PFSK-1 (cell line): ENCODE results near the gene LDHAL6A.

Source experiments
- FOXP2 ChIP-seq: optimal IDR thresholded peaks from 2 replicates; pipeline ENCODE3; 2011; ENCODE audit warnings: borderline replicate concordance, control low read depth, inconsistent platforms; ENCODE audit not compliant: insufficient read depth; ENCODE audit errors: extremely low read length, extremely low read depth
- POLR2AphosphoS5 ChIP-seq: IDR thresholded peaks from 2 replicates; pipeline ENCODE4 v1.6.1; 2012; ENCODE audit warnings: low read depth, mild to moderate bottlenecking, control low read depth, low read length, moderate library complexity
- SIN3A ChIP-seq: IDR thresholded peaks from 2 replicates; pipeline ENCODE4 v1.6.1; 2012; ENCODE audit warnings: mild to moderate bottlenecking, low read length, moderate library complexity, borderline replicate concordance; ENCODE audit not compliant: insufficient read depth
- TAF1 ChIP-seq: IDR thresholded peaks from 2 replicates; pipeline ENCODE4 v1.6.1; 2012; ENCODE audit warnings: low read length, control low read depth, borderline replicate concordance; ENCODE audit not compliant: insufficient read depth
- TF ChIP-seq, protein P1 (sequence below), 2 experiments: IDR thresholded peaks; 2 replicates each; pipeline versions ENCODE4 v1.6.1 to v1.8.0; 2011 to 2012; ENCODE audit warnings: low read depth in 2 of 2, low read length in 2 of 2, control low read depth in 1 of 2, inconsistent platforms in 1 of 2, mild to moderate bottlenecking in 1 of 2, moderate library complexity in 1 of 2; ENCODE audit not compliant: insufficient read depth in 1 of 2

LDHAL6A gene

GRCh38 chr11:18493310-18493709, 37.7 kb downstream of the LDHAL6A start:
- TF ChIP-seq FOXP2 (no peak), POLR2AphosphoS5 (no peak), SIN3A (no peak), TAF1 (no peak)
- TF ChIP-seq, protein P1, sequence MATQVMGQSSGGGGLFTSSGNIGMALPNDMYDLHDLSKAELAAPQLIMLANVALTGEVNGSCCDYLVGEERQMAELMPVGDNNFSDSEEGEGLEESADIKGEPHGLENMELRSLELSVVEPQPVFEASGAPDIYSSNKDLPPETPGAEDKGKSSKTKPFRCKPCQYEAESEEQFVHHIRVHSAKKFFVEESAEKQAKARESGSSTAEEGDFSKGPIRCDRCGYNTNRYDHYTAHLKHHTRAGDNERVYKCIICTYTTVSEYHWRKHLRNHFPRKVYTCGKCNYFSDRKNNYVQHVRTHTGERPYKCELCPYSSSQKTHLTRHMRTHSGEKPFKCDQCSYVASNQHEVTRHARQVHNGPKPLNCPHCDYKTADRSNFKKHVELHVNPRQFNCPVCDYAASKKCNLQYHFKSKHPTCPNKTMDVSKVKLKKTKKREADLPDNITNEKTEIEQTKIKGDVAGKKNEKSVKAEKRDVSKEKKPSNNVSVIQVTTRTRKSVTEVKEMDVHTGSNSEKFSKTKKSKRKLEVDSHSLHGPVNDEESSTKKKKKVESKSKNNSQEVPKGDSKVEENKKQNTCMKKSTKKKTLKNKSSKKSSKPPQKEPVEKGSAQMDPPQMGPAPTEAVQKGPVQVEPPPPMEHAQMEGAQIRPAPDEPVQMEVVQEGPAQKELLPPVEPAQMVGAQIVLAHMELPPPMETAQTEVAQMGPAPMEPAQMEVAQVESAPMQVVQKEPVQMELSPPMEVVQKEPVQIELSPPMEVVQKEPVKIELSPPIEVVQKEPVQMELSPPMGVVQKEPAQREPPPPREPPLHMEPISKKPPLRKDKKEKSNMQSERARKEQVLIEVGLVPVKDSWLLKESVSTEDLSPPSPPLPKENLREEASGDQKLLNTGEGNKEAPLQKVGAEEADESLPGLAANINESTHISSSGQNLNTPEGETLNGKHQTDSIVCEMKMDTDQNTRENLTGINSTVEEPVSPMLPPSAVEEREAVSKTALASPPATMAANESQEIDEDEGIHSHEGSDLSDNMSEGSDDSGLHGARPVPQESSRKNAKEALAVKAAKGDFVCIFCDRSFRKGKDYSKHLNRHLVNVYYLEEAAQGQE (IDR thresholded peaks at IDR 0.05; ENCODE audit: insufficient read depth in 1 of 2, low read depth in 2 of 2, low read length in 2 of 2): no peak

DNA sequence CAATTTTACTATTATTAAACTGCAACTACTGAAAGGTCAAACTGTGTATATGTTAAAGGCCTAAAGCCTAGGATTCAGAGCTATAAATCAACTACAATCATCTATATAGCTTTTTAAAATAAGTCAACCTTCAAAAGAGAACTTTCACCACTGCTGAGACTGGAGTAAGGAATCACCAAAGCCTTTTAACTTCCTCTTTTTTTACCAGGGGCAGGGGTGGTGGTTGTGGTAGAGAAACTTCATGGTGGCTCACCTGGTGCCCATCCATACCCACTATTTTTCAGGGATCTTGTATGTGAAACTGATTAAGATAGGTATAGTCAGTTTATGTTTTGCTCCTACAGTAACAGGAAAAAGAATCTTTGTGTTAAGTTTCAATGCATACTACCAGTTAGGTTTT, 39.6 kb downstream of the LDHAL6A start:
- TF ChIP-seq, protein P1 (IDR thresholded peaks at IDR 0.05; ENCODE audit: insufficient read depth in 1 of 2, low read depth in 2 of 2, low read length in 2 of 2): no peak
- TF ChIP-seq SIN3A (no peak), POLR2AphosphoS5 (no peak), FOXP2 (no peak), TAF1 (no peak)

GRCh38 chr11:18495703-18496102, 40.0 kb downstream of the LDHAL6A start:
- TF ChIP-seq TAF1 (no peak), SIN3A (no peak), FOXP2 (no peak), POLR2AphosphoS5 (no peak)
- TF ChIP-seq, protein P1 (IDR thresholded peaks at IDR 0.05; ENCODE audit: insufficient read depth in 1 of 2, low read depth in 2 of 2, low read length in 2 of 2): no peak

- TF ChIP-seq SIN3A (no peak), FOXP2 (no peak), POLR2AphosphoS5 (no peak), TAF1 (no peak)
- TF ChIP-seq, protein P1 (IDR thresholded peaks at IDR 0.05; ENCODE audit: insufficient read depth in 1 of 2, low read depth in 2 of 2, low read length in 2 of 2): no peak
Measured at GRCh38 chr11:18498039-18498438, 42.4 kb downstream of the LDHAL6A start.

DNA sequence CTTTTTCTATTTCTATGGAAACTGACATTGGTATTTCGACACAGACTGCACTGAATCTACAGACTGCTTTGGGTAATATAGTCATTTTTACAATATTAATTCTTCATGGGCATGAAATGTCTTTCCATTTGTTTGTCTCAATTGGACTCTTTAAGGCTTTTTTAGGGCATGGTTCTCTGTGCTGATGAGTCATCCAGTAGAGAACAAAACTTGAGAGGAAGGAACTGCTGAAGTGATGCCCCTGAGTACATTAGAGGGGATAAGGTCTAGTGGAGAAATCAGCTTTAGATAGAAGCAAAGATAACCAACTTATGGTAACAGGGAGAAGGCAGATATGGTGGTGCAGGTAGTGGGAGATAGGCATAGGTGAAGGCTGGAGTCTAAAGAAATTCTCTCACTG, 46.0 kb downstream of the LDHAL6A start:
- TF ChIP-seq POLR2AphosphoS5 (no peak), TAF1 (no peak), SIN3A (no peak), FOXP2 (no peak)
- TF ChIP-seq, protein P1 (IDR thresholded peaks at IDR 0.05; ENCODE audit: insufficient read depth in 1 of 2, low read depth in 2 of 2, low read length in 2 of 2): no peak
